Rectal smooth muscle tissue (tissue), 1 donor: ENCODE data around the gene NTN1.
A peak's percentile ranks its signal among the peaks of the same experiment; 100 is the strongest.

ENCODE experiments used
- H3K27ac ChIP-seq: one replicate; pipeline ENCODE4 v1.7.0; 2013; ENCODE audit warnings: low read depth, low read length, inconsistent platforms
- H3K27me3 ChIP-seq: one replicate; pipeline ENCODE4 v1.7.0; 2013; ENCODE audit warnings: low read length; ENCODE audit not compliant: control insufficient read depth, insufficient read depth
- H3K36me3 ChIP-seq: one replicate; pipeline ENCODE4 v1.7.0; 2013; ENCODE audit warnings: low read length; ENCODE audit not compliant: control insufficient read depth, insufficient read depth
- H3K4me1 ChIP-seq: one replicate; pipeline ENCODE4 v1.7.0; 2013; ENCODE audit warnings: low read length; ENCODE audit not compliant: control insufficient read depth, insufficient read depth
- H3K4me3 ChIP-seq: one replicate; pipeline ENCODE4 v1.7.0; 2013; ENCODE audit warnings: low read length
- H3K9ac ChIP-seq: one replicate; pipeline ENCODE4 v1.7.0; 2013; ENCODE audit warnings: low read length

Gene NTN1

DNA sequence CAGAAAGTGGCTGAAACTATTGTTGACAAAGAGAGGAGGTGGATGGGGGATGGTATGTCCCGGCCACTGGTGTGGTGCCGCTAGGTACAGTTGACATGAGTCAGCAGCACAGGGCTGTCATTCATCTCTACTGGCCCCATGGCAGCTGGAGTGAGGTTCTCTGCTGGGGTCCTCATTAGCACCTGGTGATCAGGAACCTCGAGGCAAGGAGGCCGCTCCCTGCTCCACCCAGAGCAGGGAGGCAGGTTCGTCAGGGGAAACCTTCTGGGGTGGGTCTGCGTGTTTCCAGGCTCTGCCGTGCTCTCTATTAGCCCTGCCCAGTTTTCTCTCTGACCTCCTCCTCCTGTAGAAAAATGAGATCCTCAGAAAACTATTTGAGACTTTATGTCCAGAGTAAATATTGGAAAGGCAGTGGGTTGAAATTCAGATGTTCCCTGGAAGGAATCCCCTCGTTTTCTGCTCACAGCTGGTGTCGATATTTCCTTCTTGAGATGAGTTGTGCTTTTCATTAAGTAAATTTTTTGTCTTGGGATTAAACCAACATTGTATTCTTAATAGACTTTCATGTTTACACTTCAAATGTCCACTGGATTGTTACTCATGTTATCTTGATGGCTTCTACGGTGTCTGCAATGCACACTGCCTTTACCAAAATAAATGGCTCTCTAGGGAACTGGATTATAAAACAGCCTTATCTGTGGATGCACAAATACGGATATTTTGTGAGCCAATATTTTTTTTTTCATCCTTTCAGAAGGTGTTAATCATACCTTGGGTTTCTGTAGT, 7.1 kb downstream of the NTN1 start:
- H3K27me3 ChIP-seq: peaks cover 3% of the 10 kb centered on the region
- H3K4me3 ChIP-seq: peak overlapping the region; percentile 18
- H3K4me1 ChIP-seq: peaks cover 8% of the 10 kb centered on the region
- H3K36me3 ChIP-seq: no peaks in the 10 kb centered on the region
- H3K27ac ChIP-seq: peak overlapping the region; percentile 65
- H3K9ac ChIP-seq: no peak overlapping the region

DNA sequence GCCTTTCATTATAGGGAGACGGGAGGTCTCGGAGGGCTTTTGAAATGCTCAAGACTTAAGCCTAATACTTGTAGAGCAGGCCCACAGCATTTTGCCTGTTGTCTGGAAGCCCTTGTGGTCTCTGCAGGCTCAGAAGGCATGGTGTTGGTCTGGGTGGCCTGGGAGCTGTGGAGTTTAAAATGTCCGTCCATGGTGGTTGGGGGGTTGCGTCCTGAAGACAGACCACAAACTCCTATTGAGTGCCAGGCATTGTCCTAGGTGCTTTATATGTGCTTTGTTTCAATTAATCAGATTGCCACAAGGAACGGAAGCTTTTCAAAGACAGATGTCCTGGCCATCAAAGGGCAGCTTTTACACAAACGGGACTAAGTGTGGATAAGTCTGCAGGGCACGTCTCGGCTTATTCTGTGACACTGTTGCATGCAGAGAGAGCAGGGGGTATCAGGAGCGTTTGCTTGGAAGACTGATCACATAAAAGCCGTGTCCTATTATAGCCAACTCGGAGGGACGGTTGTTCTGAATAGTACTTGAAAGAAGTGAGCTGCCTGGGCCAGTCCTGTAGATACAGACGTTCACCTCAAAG, 7.8 kb downstream of the NTN1 start:
- Histone ChIP-seq H3K36me3 (no peaks in the 10 kb centered on the region), H3K9ac (no peak overlapping the region), H3K27ac (peak overlapping the region; percentile 65), H3K4me3 (no peak overlapping the region), H3K4me1 (peaks cover 8% of the 10 kb centered on the region), H3K27me3 (no peaks in the 10 kb centered on the region)

DNA sequence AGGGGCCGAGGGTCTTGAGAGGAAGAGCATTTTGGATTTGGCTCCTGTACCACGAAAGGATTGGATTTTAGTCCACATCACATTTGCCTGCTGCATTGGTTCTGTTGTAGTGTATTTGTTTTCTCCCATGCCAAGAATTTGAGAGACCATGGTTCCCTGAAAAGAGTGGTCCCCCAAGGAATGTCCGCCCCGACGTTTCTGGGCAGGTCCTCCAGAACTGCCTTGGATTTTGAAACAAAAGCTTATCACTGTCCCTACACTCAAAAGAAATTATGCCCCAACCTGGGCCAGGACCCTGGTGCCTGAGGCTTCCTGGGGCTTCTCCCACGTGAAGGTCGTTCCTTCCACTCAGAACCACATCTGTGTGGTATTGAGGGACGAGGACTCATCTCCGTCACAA, 10.8 kb downstream of the NTN1 start:
- Histone ChIP-seq H3K27me3 (no peaks in the 10 kb centered on the region), H3K4me1 (peaks cover 8% of the 10 kb centered on the region), H3K36me3 (no peaks in the 10 kb centered on the region), H3K27ac (peak overlapping the region; percentile 28), H3K9ac (no peak overlapping the region), H3K4me3 (no peak overlapping the region)

DNA sequence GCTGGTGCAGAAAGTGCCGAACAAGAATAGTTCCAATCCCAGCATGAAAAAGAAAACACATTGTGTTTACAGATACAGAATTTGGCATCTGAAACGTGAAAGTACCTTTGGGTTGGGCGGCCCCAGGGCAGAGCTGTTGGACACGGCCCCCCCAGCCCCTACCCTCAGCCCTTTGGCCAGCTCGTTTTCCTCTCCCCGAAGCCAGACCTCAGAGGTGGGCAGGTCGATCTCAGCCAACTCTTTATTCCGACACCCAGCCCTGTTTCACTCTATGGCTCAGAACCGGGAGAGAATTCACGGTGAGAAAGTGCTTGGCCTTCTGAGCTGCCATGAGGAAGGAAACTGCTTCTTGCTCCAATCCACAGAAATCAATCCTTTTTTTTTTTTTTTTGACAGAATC, 11.3 kb downstream of the NTN1 start:
- Histone ChIP-seq H3K27ac (peak overlapping the region; percentile 16), H3K4me1 (peaks cover 9% of the 10 kb centered on the region), H3K36me3 (no peaks in the 10 kb centered on the region), H3K27me3 (no peaks in the 10 kb centered on the region), H3K9ac (no peak overlapping the region), H3K4me3 (no peak overlapping the region)

DNA sequence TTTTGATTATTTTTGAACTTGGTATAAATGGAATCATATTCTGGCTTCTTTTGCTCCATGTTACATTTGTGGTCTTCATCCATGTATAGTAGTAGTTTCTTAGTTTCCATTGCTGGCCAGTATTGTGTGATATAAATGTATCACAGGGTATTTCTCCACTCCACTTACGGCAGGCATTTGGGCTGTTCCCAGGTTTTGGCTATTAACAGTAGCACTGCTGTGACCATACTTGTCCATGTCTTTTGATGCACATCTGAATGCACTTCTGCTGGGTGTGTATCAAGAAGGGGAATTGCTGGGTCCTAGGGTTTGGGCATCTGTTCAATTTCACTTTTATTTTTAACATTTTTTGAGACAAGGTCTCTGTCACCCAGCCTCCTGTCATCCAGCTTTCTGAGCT, 13.9 kb downstream of the NTN1 start:
- peak overlapping the region; percentile 44 for H3K27ac ChIP-seq
- H3K36me3 ChIP-seq: no peaks in the 10 kb centered on the region
- H3K4me1 ChIP-seq: peaks cover 3% of the 10 kb centered on the region
- H3K4me3 ChIP-seq: no peak overlapping the region
- H3K27me3 ChIP-seq: no peaks in the 10 kb centered on the region
- no peak overlapping the region for H3K9ac ChIP-seq

DNA sequence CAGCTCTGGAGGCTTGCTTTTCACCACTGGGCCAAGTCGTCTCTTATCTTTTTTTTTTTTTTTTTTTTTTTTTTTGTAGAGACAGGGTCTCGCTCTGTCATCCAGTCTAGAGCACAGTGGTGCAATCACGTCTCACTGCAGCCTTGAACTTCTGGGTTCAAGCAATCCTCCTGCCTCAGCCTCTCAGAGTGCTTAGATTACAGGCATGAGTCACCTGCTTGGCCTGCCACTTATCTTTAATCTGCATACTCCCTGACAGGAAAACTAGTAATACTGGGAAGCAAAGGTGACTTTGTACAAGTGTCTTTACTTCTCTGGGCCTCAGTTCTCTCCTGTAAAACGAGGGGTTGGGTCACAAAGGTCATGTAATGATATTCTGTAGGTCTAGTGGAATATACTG, 15.0 kb downstream of the NTN1 start:
- H3K4me3 ChIP-seq: no peak overlapping the region
- H3K4me1 ChIP-seq: peaks cover 3% of the 10 kb centered on the region
- no peaks in the 10 kb centered on the region for H3K36me3 ChIP-seq
- H3K27ac ChIP-seq: no peak overlapping the region
- no peak overlapping the region for H3K9ac ChIP-seq
- H3K27me3 ChIP-seq: no peaks in the 10 kb centered on the region

DNA sequence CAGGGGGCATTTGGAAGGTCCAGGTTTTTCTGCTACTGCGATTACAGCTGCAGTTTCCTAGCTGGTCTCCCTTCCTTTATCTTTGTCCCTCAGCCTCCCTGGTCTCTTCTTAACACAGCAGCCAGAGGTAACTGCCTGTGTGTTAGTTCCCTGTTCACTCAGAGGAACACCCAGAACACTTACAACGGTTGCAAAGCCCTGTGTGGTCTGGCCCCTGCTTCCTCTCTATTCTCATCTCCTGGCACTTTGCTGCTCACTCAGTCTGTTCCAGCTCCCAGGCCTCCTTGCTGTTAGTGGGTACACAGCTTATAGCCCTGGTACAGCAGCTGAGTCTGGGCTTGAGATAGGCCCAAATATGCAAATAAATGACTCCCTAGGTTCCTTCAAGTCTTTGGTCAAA, 16.4 kb downstream of the NTN1 start:
- Histone ChIP-seq H3K27me3 (no peaks in the 10 kb centered on the region), H3K27ac (no peak overlapping the region), H3K36me3 (no peaks in the 10 kb centered on the region), H3K9ac (no peak overlapping the region), H3K4me1 (peaks cover 3% of the 10 kb centered on the region), H3K4me3 (no peak overlapping the region)

DNA sequence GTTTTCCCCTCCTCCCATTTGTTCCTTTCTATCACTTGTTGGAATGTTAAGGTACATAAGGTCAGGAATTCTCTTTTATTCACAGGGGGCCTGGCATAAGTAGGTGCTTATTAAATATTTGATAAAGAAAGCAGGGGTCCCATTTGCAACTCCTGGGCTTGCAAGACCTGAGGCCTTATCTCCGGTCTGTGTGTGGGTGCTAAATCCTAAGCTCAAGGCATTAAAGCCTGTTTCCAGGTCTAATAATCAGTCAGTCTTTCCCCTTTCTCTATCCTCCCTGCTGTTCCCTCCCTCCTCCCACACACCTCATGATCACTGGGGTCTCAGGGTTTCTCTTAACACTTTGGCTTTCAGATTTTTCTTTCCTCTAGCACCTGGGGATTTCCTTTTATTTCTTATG, 17.1 kb downstream of the NTN1 start:
- Histone ChIP-seq H3K27ac (no peak overlapping the region), H3K4me1 (peaks cover 3% of the 10 kb centered on the region), H3K27me3 (no peaks in the 10 kb centered on the region), H3K36me3 (no peaks in the 10 kb centered on the region), H3K9ac (no peak overlapping the region), H3K4me3 (no peak overlapping the region)

DNA sequence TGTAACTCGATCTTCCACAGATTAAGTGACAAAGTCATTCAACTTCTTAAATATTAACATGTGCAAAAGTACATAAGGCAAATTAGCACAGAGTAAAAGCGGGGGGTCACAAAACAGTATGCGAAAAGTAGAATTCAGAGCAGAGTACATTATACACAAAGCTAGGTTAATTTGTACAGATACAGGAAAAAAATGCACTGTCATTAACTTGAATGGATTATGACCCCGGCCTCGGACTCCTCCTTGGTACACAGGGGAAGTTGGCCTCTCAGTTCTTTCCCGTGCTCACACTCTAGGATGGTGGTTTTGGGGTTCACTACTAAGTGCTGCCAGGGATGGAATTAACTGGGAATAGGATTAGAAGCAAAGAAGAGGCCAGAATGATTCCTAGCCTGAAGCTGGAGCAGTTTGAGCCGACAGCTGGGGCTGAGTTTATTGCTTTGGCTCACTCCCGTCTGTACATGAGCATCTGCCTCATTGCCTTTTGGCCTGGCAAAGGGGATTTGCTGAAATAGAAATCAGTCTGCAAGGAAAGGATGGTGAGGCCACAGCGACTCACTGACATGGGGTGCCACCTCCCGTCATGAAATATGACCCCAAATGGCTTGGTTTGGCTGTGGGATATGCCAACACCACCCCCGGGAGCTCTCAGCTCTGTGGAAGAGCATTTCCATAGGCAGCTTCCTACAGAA, 23.6 kb downstream of the NTN1 start:
- Histone ChIP-seq H3K4me3 (no peak overlapping the region), H3K27ac (peak overlapping the region; percentile 7), H3K27me3 (no peaks in the 10 kb centered on the region), H3K9ac (no peak overlapping the region), H3K36me3 (no peaks in the 10 kb centered on the region), H3K4me1 (no peaks in the 10 kb centered on the region)

DNA sequence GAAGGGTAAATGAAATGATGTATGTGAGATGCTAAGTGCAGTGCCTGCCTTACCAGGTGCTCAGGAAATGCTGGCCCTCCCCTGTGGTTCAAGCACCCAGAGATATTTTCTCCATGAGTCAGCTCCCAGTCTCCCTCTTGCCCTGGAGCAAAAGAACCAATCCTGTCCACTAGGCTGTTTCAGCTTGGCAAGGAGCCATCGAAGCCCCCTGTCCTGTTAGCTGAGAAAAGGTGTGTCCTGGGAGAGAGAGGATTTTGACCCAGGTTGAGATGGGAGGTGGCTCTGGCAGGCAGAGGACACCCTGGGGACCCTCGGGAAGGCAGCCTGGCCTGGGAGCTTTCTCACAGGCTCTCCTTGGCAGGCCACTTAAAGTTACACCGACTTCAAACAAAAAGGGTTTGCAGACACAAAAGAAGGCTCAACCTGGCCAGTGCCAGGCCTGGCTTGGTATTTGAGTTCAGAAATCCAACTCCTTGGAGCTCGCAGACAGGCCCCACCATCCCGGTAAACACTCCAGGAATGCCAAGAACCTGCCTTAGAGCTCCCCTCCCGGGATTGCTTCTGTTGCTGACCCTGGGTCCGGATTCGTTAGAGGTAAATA, 29.6 kb downstream of the NTN1 start:
- Histone ChIP-seq H3K27me3 (no peaks in the 10 kb centered on the region), H3K36me3 (no peaks in the 10 kb centered on the region), H3K4me1 (no peaks in the 10 kb centered on the region), H3K4me3 (no peak overlapping the region), H3K9ac (no peak overlapping the region), H3K27ac (no peak overlapping the region)

DNA sequence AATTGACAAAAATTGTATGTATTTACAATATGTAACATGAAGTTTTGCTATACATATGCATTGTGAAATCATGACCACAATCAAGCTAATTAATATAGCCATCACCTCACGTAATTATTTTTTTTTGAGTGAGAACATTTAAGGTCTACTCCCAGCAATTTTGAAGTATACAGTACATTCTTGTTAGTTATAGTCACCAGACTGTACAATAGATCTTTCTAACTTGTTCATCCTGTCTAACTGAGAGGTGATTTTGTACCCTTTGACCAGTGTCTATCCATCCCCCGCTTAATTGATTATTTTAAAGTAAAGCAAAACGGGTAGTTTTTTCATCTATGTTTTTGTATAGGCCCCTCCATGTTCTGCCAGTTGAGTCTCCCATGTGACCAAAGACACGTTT, 30.3 kb downstream of the NTN1 start:
- Histone ChIP-seq H3K4me1 (no peaks in the 10 kb centered on the region), H3K9ac (no peak overlapping the region), H3K27ac (no peak overlapping the region), H3K4me3 (no peak overlapping the region), H3K36me3 (no peaks in the 10 kb centered on the region), H3K27me3 (no peaks in the 10 kb centered on the region)

DNA sequence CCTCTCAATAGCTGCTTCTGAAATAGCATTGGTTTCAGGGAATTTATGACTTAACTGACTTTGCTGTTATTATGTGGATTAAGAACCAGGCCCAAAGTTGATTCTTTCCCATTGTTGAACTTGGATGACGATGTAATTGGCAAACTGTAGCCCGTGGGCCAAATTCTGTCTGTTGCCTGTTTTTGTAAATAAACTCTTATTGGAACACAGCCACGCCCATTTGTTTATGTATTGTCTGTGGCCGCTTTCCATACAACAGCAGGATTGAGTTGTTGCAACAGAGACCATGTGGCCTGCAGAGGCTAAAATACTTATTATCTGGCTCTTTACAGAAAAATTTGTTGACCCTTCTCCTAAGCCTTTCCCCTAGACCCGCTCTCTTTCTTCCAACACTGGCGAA, 31.6 kb downstream of the NTN1 start:
- Histone ChIP-seq H3K4me1 (no peaks in the 10 kb centered on the region), H3K27me3 (no peaks in the 10 kb centered on the region), H3K9ac (no peak overlapping the region), H3K27ac (no peak overlapping the region), H3K4me3 (no peak overlapping the region), H3K36me3 (no peaks in the 10 kb centered on the region)
